ENCODE measurements around the gene SEC14L2. TPM values are rescaled to one million over a fixed set of nuclear protein-coding genes. Genes with fewer than 3 reads are reported as not detected.

Gene SEC14L2
- total and polyA plus RNA-seq, 10 of the 15 experiments (the other 5 are each of a cell fraction or from before 2014, with no cell fraction given): 0.08 to 4.0 (median 0.48) TPM

DNA sequence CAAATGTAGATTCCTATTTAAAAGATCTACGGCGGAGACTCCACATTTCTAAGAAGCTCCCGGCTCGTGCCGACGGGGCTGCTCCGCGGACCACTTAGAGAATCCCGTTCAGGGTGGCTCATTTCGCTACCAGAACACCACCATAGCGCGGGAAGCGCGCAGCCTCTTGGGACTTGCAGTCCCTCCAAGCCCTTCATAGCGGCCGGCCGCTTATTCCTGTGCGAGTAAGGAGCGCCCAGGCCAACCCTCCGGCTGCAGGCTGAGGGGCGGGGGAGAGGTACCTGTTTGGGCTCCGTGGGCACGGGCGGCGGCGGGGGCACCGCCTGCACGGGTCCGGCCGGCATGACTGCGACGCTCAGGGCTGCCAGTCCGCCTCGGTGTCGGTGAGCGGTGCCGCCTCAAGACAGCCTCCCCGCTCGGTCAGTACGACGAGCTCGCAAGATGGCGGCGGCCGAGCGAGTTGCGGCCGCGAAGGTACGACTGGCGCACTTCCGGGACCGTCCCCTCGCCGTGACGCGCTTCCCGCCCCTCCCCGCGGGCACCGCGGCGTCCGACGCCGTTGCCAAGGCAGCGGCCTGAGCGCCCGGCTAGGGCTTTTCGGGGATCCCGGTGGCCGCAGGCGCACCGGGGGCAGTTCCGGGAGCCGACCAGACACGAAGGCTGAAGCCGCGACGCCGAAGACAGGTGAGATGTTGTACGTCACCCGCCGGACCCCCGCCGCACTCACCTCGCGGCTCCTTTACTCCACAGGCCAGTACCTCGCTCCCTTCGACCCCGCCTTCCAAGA, 40.2 kb upstream of the SEC14L2 start, which contains the start of the genes CCDC157 and SF3A1 (continued):
- TF ChIP-seq, protein P1, sequence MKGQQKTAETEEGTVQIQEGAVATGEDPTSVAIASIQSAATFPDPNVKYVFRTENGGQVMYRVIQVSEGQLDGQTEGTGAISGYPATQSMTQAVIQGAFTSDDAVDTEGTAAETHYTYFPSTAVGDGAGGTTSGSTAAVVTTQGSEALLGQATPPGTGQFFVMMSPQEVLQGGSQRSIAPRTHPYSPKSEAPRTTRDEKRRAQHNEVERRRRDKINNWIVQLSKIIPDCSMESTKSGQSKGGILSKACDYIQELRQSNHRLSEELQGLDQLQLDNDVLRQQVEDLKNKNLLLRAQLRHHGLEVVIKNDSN (IDR thresholded peaks at IDR 0.05; ENCODE audit: borderline replicate concordance, extremely low read length, insufficient read depth, low read depth, low read length): no peak
- TF ChIP-seq FOXM1 (IDR thresholded peaks at IDR 0.05; ENCODE audit: low read depth, low read length) (no peak), NFYB (IDR thresholded peaks at IDR 0.05; ENCODE audit: insufficient read depth, low read depth, low read length) (peak; percentile 51; the same call in 1 of the 2 replicates), SUPT20H (IDR thresholded peaks at IDR 0.05; ENCODE audit: borderline replicate concordance, control insufficient read depth, low read depth, low read length) (no peak), CHD4 (IDR thresholded peaks at IDR 0.05) (no peak), IKZF1 (conservative IDR thresholded peaks at IDR 0.05) (peak; percentile 91), NR2C2 (IDR thresholded peaks at IDR 0.05; ENCODE audit: borderline replicate concordance, control insufficient read depth, insufficient read length, low read depth) (no peak), HDGF (IDR thresholded peaks at IDR 0.05) (no peak), SMC3 (IDR thresholded peaks at IDR 0.05; ENCODE audit: borderline replicate concordance, low read length) (no peak), HDAC6 (IDR thresholded peaks at IDR 0.05; ENCODE audit: unreplicated experiment) (peak; percentile 57), ZNF217 (IDR thresholded peaks at IDR 0.05) (no peak), MYC (IDR thresholded peaks at IDR 0.05; ENCODE audit: insufficient read depth, insufficient read length, insufficient replicate concordance, low read length, severe bottlenecking) (peak; percentile 62), EGR1 (IDR thresholded peaks at IDR 0.05; ENCODE audit: borderline replicate concordance in 1 of 2, low read depth in 2 of 2, low read length in 2 of 2) (no peak), ZSCAN29 (IDR thresholded peaks at IDR 0.05) (no peak), SIX5 (IDR thresholded peaks at IDR 0.05; ENCODE audit: low read depth, low read length, severe bottlenecking) (peak; percentile 66), ZNF622 (IDR thresholded peaks at IDR 0.05) (no peak), RFX5 (IDR thresholded peaks at IDR 0.05; ENCODE audit: low read depth, low read length) (no peak), MEF2B (IDR thresholded peaks at IDR 0.05; ENCODE audit: partially characterized antibody, poor library complexity, severe bottlenecking) (peak; percentile 65), POU2F2 (IDR thresholded peaks at IDR 0.05; ENCODE audit: borderline replicate concordance, low read depth, low read length) (peak; percentile 74; the same call in 2 of the 3 replicates), HDAC2 (IDR thresholded peaks at IDR 0.05) (no peak), IKZF2 (IDR thresholded peaks at IDR 0.05) (no peak; a peak in 1 of 4 replicates), BMI1 (IDR thresholded peaks at IDR 0.05; ENCODE audit: borderline replicate concordance) (peak; percentile 94)
- TF ChIP-seq, protein P2, sequence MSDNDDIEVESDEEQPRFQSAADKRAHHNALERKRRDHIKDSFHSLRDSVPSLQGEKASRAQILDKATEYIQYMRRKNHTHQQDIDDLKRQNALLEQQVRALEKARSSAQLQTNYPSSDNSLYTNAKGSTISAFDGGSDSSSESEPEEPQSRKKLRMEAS (IDR thresholded peaks at IDR 0.05; ENCODE audit: low read depth, low read length): 0 out of 2 replicates have a peak, but pooled peaks have one; percentile 11
- TF ChIP-seq, protein P3, sequence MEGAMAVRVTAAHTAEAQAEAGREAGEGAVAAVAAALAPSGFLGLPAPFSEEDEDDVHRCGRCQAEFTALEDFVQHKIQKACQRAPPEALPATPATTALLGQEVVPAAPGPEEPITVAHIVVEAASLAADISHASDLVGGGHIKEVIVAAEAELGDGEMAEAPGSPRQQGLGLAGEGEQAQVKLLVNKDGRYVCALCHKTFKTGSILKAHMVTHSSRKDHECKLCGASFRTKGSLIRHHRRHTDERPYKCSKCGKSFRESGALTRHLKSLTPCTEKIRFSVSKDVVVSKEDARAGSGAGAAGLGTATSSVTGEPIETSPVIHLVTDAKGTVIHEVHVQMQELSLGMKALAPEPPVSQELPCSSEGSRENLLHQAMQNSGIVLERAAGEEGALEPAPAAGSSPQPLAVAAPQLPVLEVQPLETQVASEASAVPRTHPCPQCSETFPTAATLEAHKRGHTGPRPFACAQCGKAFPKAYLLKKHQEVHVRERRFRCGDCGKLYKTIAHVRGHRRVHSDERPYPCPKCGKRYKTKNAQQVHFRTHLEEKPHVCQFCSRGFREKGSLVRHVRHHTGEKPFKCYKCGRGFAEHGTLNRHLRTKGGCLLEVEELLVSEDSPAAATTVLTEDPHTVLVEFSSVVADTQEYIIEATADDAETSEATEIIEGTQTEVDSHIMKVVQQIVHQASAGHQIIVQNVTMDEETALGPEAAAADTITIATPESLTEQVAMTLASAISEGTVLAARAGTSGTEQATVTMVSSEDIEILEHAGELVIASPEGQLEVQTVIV (IDR thresholded peaks at IDR 0.05; ENCODE audit: borderline replicate concordance, partially characterized antibody): peak; percentile 42
- TF ChIP-seq, protein P4, sequence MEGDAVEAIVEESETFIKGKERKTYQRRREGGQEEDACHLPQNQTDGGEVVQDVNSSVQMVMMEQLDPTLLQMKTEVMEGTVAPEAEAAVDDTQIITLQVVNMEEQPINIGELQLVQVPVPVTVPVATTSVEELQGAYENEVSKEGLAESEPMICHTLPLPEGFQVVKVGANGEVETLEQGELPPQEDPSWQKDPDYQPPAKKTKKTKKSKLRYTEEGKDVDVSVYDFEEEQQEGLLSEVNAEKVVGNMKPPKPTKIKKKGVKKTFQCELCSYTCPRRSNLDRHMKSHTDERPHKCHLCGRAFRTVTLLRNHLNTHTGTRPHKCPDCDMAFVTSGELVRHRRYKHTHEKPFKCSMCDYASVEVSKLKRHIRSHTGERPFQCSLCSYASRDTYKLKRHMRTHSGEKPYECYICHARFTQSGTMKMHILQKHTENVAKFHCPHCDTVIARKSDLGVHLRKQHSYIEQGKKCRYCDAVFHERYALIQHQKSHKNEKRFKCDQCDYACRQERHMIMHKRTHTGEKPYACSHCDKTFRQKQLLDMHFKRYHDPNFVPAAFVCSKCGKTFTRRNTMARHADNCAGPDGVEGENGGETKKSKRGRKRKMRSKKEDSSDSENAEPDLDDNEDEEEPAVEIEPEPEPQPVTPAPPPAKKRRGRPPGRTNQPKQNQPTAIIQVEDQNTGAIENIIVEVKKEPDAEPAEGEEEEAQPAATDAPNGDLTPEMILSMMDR (IDR thresholded peaks at IDR 0.05 in 2 of 3, conservative IDR thresholded peaks at IDR 0.05 in 1 of 3; ENCODE audit: control insufficient read depth in 2 of 3, extremely low read depth in 1 of 3, insufficient read depth in 1 of 3, low read depth in 3 of 3, low read length in 3 of 3): no peak

Measured in GM12878 (cell line).